Stimulated activated CD4-positive, alpha-beta T cell treated with anti-CD3 and anti-CD28 coated beads, Interleukin-1b, Interleukin-23, amount 100 ng/mL, for 1 hour (primary cell): Measurements from ENCODE around the gene CELA2A.
"Not testable (repeated sequence)": the region's sequence is repeated elsewhere in the genome, so short reads cannot be mapped to it uniquely, and the experiment has no call there.

Source experiments
- DNase-seq, 2 donors: peaks; one replicate each; pipeline ENCODE4 v3.0.0-alpha.2; 2020; ENCODE audit warnings: low read depth in 2 of 2

The CELA2A gene

GRCh38 chr1:15424981-15425380, 31.6 kb upstream of the CELA2A start:
- DNase-seq: no peak

- no peak for DNase-seq
Observed at GRCh38 chr1:15425521-15425920, 31.0 kb upstream of the CELA2A start.

- DNase-seq: no peak
Observed at GRCh38 chr1:15425958-15426357, 30.6 kb upstream of the CELA2A start.

- no peak for DNase-seq
Observed at GRCh38 chr1:15426492-15427279, 29.8 kb upstream of the CELA2A start.

- no peak for DNase-seq
Observed at GRCh38 chr1:15427280-15427666, 29.3 kb upstream of the CELA2A start.

GRCh38 chr1:15428252-15428651, 28.3 kb upstream of the CELA2A start:
- not testable (repeated sequence) for DNase-seq

- DNase-seq: no peak
Observed at GRCh38 chr1:15428815-15429435, 27.6 kb upstream of the CELA2A start.

- DNase-seq: no peak
Observed at GRCh38 chr1:15429701-15430149, 26.8 kb upstream of the CELA2A start.

GRCh38 chr1:15430787-15431570, 25.6 kb upstream of the CELA2A start:
- peak; percentile 44 to 78 for DNase-seq

- no peak for DNase-seq
Observed at GRCh38 chr1:15431571-15431948, 25.0 kb upstream of the CELA2A start.

GRCh38 chr1:15432324-15432723, 24.2 kb upstream of the CELA2A start:
- DNase-seq: no peak

- DNase-seq: no peak
Observed at GRCh38 chr1:15433471-15433870, 23.1 kb upstream of the CELA2A start.

GRCh38 chr1:15434739-15435138, 21.8 kb upstream of the CELA2A start:
- not testable (repeated sequence) for DNase-seq

GRCh38 chr1:15435239-15436077, 21.1 kb upstream of the CELA2A start:
- DNase-seq: no peak

- DNase-seq: no peak
Observed at GRCh38 chr1:15436881-15437442, 19.6 kb upstream of the CELA2A start.

GRCh38 chr1:15439325-15439724, 17.2 kb upstream of the CELA2A start:
- no peak for DNase-seq

GRCh38 chr1:15440357-15440756, 16.2 kb upstream of the CELA2A start:
- DNase-seq: no peak

- no peak for DNase-seq
Observed at GRCh38 chr1:15441247-15441646, 15.3 kb upstream of the CELA2A start.

- DNase-seq: no peak
Observed at GRCh38 chr1:15442119-15442518, 14.4 kb upstream of the CELA2A start.

- DNase-seq: no peak
Observed at GRCh38 chr1:15442759-15443158, 13.8 kb upstream of the CELA2A start.

- no peak for DNase-seq
Observed at GRCh38 chr1:15443281-15443680, 13.3 kb upstream of the CELA2A start.
